Coronary artery (tissue), 2 donors: Measurements from ENCODE around the gene GABBR2.

ENCODE experiments used
- DNase-seq: peaks from one replicate; pipeline ENCODE4 v3.0.0-alpha.2; 2017; ENCODE audit warnings: low spot score
- H3K27ac ChIP-seq, 2 donors: fragments of 200-600 bp; sonication (generic); one replicate each; pipeline ENCODE4 v1.5.1; 2016 to 2019
- H3K4me3 ChIP-seq: fragments of 200-600 bp; sonication (generic); 2 replicates; pipeline ENCODE4 v1.5.1; 2016; ENCODE audit warnings: mild to moderate bottlenecking, moderate library complexity
- CTCF ChIP-seq: fragments of 200-600 bp; sonication (generic); IDR thresholded peaks from one replicate; pipeline ENCODE4 v1.5.1; 2019; ENCODE audit warnings: antibody characterized with exemption

GABBR2 gene

GRCh38 chr9:98721643-98722042 is 12.9 kb upstream of the GABBR2 start:
- DNase-seq: no peak
- no peak overlapping the region for H3K4me3 ChIP-seq
- TF ChIP-seq CTCF: no peak
- no peak overlapping the region for H3K27ac ChIP-seq

DNA sequence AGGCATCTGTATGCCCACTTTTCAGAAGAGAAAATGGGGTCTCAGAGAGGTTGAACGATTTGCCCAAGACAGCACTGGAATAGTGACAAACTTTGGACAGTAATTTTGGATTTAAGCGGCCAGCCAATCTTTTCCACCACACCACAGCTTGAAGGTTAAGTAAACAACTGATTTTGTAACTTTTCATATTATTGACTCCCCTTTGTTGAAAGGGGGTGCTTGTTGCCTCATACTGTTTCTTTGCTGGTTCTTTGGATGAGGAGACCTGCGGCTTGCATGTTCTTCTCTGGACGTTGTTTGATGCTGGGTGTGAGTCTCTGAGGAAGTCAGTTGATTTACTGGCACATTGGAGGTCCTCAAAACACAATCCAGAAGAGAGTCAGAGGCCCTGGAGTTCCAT is 11.7 kb upstream of the GABBR2 start:
- Histone ChIP-seq H3K4me3 (no peak overlapping the region), H3K27ac (no peak overlapping the region)
- no peak for TF ChIP-seq CTCF
- no peak for DNase-seq

DNA sequence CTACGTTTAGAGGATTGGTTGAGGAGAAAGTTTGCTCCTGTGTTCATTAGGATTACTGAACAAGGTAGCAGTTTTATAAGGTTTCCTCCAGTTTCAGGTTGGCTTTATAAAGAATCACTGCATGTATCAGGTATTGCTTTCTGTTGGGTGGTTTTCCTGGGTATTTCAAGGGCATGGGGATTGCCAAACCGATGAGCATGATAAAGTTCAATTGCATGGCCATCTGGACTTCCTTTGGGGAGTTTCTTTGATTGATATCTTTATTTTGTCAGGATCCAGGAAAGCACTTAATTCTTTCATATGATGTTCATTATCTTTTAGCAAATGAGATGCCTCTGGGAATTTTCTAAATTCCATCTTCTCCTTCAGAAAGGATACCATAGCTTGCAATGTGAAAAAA is 10.3 kb upstream of the GABBR2 start:
- no peak overlapping the region for H3K27ac ChIP-seq
- H3K4me3 ChIP-seq: no peak overlapping the region
- DNase-seq: no peak
- TF ChIP-seq CTCF: no peak

DNA sequence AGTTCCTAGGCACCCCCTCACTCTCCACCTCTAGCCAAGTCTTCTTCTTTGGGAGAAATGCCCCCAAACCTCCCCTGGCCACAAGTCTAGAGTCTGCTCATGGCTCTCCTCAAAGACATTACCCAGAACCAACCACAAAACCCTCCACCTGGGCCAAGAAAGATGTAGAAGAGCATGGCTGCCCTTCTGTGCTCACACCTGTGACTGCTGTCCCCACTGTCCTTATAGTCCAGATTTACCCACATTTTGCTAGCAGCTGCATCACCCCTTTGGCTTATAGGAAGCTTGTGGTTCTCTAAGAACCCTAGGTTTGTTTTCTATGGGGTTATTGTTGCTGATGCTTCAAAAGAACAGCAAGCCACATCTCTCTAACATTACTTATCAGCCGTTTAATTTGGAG is 6.1 kb upstream of the GABBR2 start:
- Histone ChIP-seq H3K4me3 (no peak overlapping the region), H3K27ac (no peak overlapping the region)
- DNase-seq: no peak
- no peak for TF ChIP-seq CTCF

DNA sequence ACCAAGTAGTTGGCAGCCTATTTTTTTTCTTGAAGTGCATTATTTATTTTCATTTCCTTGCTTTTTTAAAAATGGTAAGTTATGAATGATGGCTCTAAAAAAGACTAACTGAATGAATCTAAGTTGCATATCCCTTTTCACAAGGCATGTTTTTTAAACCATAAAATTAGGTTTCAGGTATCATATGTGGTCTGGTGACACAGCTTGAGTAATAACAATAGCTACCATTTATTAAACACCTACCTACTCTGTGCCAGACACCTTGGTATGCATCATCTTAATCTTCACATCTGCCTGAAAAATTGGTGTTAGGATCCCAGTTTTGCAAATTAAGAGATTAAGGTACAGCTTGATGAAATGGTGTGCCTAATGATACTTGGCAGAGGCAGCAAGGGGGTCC is 4.3 kb upstream of the GABBR2 start:
- no peak overlapping the region for H3K4me3 ChIP-seq
- DNase-seq: no peak
- no peak overlapping the region for H3K27ac ChIP-seq
- TF ChIP-seq CTCF: no peak

DNA sequence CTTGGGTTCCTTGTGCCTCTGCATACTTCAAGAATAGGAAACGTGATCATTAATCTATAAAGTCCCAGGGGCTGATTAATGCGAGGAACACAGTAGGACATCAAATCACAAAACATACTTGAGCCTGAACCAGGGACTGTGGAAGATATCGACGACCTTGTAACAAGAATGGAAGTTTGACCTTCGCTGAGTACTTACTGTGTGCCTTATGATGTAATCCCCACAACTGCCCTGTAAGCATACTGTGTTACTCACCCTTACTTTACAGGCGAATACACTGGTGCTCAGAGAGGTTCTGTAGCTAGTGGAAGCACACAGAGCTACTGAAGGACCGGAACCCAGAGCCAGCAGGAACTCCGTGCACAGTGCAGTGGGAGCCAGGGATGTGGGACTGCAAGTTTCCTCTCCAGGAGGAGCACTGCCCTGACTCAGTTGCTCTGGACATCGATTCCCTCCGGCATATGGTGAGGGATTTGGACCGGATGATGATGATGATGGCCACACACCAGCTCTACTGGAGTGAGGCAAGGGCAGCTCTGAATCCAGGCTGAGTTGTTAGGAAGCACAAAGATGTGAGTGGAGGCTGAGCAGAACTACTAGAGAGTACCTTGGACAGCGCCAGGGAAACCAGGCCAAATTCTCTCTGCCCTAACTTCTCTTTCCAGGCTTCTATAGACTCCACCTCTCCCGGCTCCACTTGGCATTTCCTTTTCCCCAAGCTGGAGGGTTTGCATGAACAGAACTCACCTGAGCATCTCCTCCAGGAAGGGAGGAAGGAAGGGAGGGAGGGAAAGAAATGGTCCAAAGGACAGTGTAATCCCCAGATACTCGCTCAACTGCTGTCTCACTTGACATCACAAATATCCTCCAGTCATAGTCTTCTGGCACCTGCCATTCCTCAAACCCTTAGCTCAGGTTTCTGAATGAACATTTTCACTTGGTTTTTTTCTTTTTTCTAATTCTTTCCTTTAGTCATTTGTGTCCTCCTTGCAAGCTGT is 1.5 kb upstream of the GABBR2 start:
- no peak for TF ChIP-seq CTCF
- no peak overlapping the region for H3K27ac ChIP-seq
- DNase-seq: no peak
- no peak overlapping the region for H3K4me3 ChIP-seq
